Left lung (tissue), 10 donors: ENCODE measurements around the gene ICA1L. TPM values are rescaled to one million over a fixed set of nuclear protein-coding genes. Genes with fewer than 3 reads are reported as not detected.

Experiments
- ATAC-seq: fragments of 200-7000 bp; cut with Tn5 transposase; one replicate; pipeline ENCODE4 v1.9.1; 2020; ENCODE audit warnings: moderate library complexity
- DNase-seq, 4 donors: peaks; one replicate each; pipeline ENCODE4 v3.0.0-alpha.2; 2013 to 2020
- H3K27ac ChIP-seq, 2 donors: fragments of 200-600 bp; sonication (generic) in 1 of 2; one replicate each; pipeline versions ENCODE4 v1.5.0 to v1.8.0; 2020 to 2021
- H3K27me3 ChIP-seq, 2 donors: fragments of 200-600 bp; sonication (generic) in 1 of 2; one replicate each; pipeline versions ENCODE4 v1.5.0 to v1.8.0; 2020 to 2021
- H3K36me3 ChIP-seq, 2 donors: fragments of 200-600 bp; sonication (generic) in 1 of 2; one replicate each; pipeline versions ENCODE4 v1.5.0 to v1.8.0; 2020 to 2021
- H3K4me1 ChIP-seq, 2 donors: fragments of 200-600 bp; one replicate each; pipeline ENCODE4 v1.8.0; 2021
- H3K4me3 ChIP-seq, 2 donors: fragments of 200-600 bp; sonication (generic) in 1 of 2; one replicate each; pipeline versions ENCODE4 v1.5.0 to v1.8.0; 2020 to 2021; ENCODE audit warnings: mild to moderate bottlenecking in 1 of 2
- H3K9me3 ChIP-seq, 2 donors: fragments of 200-600 bp; sonication (generic) in 1 of 2; one replicate each; pipeline versions ENCODE4 v1.5.0 to v1.8.0; 2020 to 2021
- intact Hi-C, 2 donors: fragments of 100-400 bp; cut with DNase I; formaldehyde crosslinking; loops; one replicate each; pipeline versions ENCODE4 v1.11.2 to v1.14.2; 2022
- polyA plus RNA-seq, 6 donors: library from polyadenylated mRNA; unstranded; fragments of 120-200 nt; gene quantifications; one replicate each; pipeline ENCODE4 v1.2.1, GENCODE V29; 2013; ENCODE audit not compliant: insufficient read length in 6 of 6
- total RNA-seq, 2 donors: library from RNA; stranded (reverse); fragmentation: NEBNext Ultra II Directional; extraction: Animal tissue kit (Norgen Biotek cat#: 25700); gene quantifications; one replicate each; pipeline ENCODE4 v1.2.1, GENCODE V29; 2021
- TF ChIP-seq, protein P1 (sequence below), 2 donors: fragments of 200-600 bp; sonication (generic) in 1 of 2; IDR thresholded peaks; one replicate each; pipeline versions ENCODE4 v1.5.0 to v1.8.0; 2021; ENCODE audit warnings: antibody characterized with exemption in 2 of 2
- donor health status: DM: no; HTN: yes; CAD: no.
- donor health status: DM: no; HTN: no; CAD: no.

ICA1L gene
- total and polyA plus RNA-seq, 8 donors = 2.6 to 22.8 (median 21.1) TPM

GRCh38 chr2:202842690-202843089 is 28.9 kb downstream of the ICA1L start:
- Histone ChIP-seq H3K4me1 (no peaks in the 10 kb centered on the region), H3K4me3 (no peak overlapping the region), H3K27ac (no peak overlapping the region), H3K36me3 (no peaks in the 10 kb centered on the region), H3K9me3 (peaks cover 0 to 13% of the 10 kb centered on the region in 2 donors), H3K27me3 (no peaks in the 10 kb centered on the region)
- intact Hi-C loops = no loop called here
- ATAC-seq (no peak), DNase-seq (no peak)
- TF ChIP-seq, protein P1, sequence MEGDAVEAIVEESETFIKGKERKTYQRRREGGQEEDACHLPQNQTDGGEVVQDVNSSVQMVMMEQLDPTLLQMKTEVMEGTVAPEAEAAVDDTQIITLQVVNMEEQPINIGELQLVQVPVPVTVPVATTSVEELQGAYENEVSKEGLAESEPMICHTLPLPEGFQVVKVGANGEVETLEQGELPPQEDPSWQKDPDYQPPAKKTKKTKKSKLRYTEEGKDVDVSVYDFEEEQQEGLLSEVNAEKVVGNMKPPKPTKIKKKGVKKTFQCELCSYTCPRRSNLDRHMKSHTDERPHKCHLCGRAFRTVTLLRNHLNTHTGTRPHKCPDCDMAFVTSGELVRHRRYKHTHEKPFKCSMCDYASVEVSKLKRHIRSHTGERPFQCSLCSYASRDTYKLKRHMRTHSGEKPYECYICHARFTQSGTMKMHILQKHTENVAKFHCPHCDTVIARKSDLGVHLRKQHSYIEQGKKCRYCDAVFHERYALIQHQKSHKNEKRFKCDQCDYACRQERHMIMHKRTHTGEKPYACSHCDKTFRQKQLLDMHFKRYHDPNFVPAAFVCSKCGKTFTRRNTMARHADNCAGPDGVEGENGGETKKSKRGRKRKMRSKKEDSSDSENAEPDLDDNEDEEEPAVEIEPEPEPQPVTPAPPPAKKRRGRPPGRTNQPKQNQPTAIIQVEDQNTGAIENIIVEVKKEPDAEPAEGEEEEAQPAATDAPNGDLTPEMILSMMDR (IDR thresholded peaks at IDR 0.05) = no peak

DNA sequence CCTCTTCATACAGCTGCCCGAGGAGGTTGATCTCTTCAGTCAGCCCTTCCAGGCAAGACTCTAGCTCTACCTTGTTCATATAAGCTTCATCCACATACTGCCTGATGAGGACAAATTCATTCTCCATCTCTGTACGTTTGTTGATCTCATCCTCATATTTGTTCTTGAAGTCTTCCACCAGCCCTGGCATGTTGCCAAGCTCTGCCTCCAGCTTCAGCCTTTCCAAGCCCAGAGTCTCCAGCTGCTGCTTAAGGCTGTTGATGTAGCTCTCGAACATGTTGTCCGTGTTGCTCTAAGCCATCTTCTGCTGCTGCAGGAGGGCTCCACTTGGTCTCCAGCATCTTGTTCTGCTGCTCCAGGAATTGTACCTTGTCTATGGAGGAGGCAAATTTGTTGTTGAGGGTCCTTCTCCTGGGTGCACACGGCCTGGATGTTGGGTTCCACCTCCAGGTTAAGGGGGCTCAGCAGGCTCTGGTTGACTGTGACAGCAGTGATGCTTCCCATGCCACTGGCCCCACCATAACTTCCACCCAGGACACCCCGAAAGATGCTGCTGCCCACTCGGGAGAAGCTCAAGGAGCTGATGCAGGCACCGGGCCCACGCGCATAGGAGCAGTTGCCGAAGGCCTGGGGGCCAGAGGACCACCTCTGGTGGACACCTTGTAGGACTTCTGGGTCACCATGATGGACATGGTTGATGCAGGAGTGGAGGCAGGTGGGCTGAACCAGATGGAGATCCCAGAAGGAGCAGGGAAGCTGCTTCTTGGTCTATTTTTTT is 30.3 kb downstream of the ICA1L start:
- DNase-seq = peak in 1 of 4 donors; percentile 5
- H3K9me3 ChIP-seq = peaks cover 0 to 13% of the 10 kb centered on the region in 2 donors
- TF ChIP-seq, protein P1 (IDR thresholded peaks at IDR 0.05) = no peak

GRCh38 chr2:202831242-202832220 is 40.0 kb downstream of the ICA1L start:
- no peak overlapping the region for H3K27ac ChIP-seq

More for the DNA sequence above, 30.3 kb downstream of the ICA1L start:
- Histone ChIP-seq H3K4me3 (no peak overlapping the region), H3K4me1 (no peaks in the 10 kb centered on the region), H3K36me3 (no peaks in the 10 kb centered on the region), H3K27me3 (no peaks in the 10 kb centered on the region), H3K27ac (no peak overlapping the region)
- no peak for ATAC-seq
- intact Hi-C loops = no loop called here

GRCh38 chr2:202824901-202825300 is 46.7 kb downstream of the ICA1L start:
- Histone ChIP-seq H3K9me3 (no peaks in the 10 kb centered on the region), H3K36me3 (no peaks in the 10 kb centered on the region), H3K27ac (no peak overlapping the region), H3K27me3 (no peaks in the 10 kb centered on the region), H3K4me1 (no peaks in the 10 kb centered on the region), H3K4me3 (no peak overlapping the region)
- intact Hi-C loops = no loop called here
- DNase-seq (no peak), ATAC-seq (no peak)
- TF ChIP-seq, protein P1 (IDR thresholded peaks at IDR 0.05) = no peak

More at GRCh38 chr2:202831242-202832220, 40.0 kb downstream of the ICA1L start:
- Histone ChIP-seq H3K27me3 (no peaks in the 10 kb centered on the region), H3K36me3 (no peaks in the 10 kb centered on the region), H3K9me3 (no peaks in the 10 kb centered on the region), H3K4me1 (no peaks in the 10 kb centered on the region), H3K4me3 (no peak overlapping the region)
- TF ChIP-seq, protein P1 (IDR thresholded peaks at IDR 0.05) = peak in 1 of 2 donors; percentile 46
- DNase-seq = peak in 1 of 4 donors; percentile 35
- intact Hi-C loops = no loop called here
- ATAC-seq = peak; percentile 83

- Histone ChIP-seq H3K4me1 (no peaks in the 10 kb centered on the region), H3K27me3 (no peaks in the 10 kb centered on the region), H3K36me3 (no peaks in the 10 kb centered on the region), H3K9me3 (no peaks in the 10 kb centered on the region), H3K4me3 (no peak overlapping the region), H3K27ac (no peak overlapping the region)
- intact Hi-C loops = no loop called here
- ATAC-seq = no peak
- DNase-seq = no peak
- TF ChIP-seq, protein P1 (IDR thresholded peaks at IDR 0.05) = no peak
These were observed 49.2 kb downstream of the ICA1L start for GRCh38 chr2:202822411-202822810.
